GM23338 (cell line): Measurements from ENCODE around the gene PIANP.

ENCODE experiments used
- EZH2 ChIP-seq: fragments of 200-600 bp; sonication (generic); IDR thresholded peaks from one replicate; pipeline ENCODE4 v1.8.0; 2017; ENCODE audit warnings: antibody characterized with exemption, mild to moderate bottlenecking, low read depth; ENCODE audit not compliant: unreplicated experiment
- EZH2phosphoT487 ChIP-seq: fragments of 200-600 bp; sonication (generic); IDR thresholded peaks from one replicate; pipeline ENCODE4 v1.8.1; 2018; ENCODE audit warnings: antibody characterized with exemption; ENCODE audit not compliant: unreplicated experiment
- JUNB ChIP-seq: IDR thresholded peaks from one replicate; pipeline ENCODE4 v1.6.1; 2016; ENCODE audit warnings: antibody characterized with exemption; ENCODE audit not compliant: unreplicated experiment
- POLR2AphosphoS5 ChIP-seq: IDR thresholded peaks from 2 replicates; pipeline ENCODE4 v1.6.1; 2016; ENCODE audit warnings: antibody characterized with exemption, low read depth
- ZNF114 ChIP-seq: fragments of 250-450 bp; sonication (Bioruptor Pico); IDR thresholded peaks from 2 replicates; pipeline ENCODE4 v1.5.0; 2020; ENCODE audit warnings: mild to moderate bottlenecking, moderate library complexity
- TF ChIP-seq, protein P1 (sequence below): IDR thresholded peaks from 2 replicates; pipeline ENCODE4 v1.6.1; 2016; ENCODE audit warnings: antibody characterized with exemption
- TF ChIP-seq, protein P2 (sequence below), 2 experiments: fragments of 200-600 bp in 1 of 2; sonication (generic) in 1 of 2; conservative IDR thresholded peaks; 2 replicates each; pipeline versions ENCODE4 v1.5.1 to v1.6.1; 2016 to 2017; ENCODE audit warnings: antibody characterized with exemption in 2 of 2, low read depth in 2 of 2, mild to moderate bottlenecking in 2 of 2, moderate library complexity in 1 of 2
- TF ChIP-seq, protein P3 (sequence below): IDR thresholded peaks from one replicate; pipeline ENCODE4 v1.6.1; 2018; ENCODE audit warnings: antibody characterized with exemption; ENCODE audit not compliant: unreplicated experiment
- TF ChIP-seq, protein P4 (sequence below): fragments of 250-450 bp; sonication (Bioruptor Pico); IDR thresholded peaks from 2 replicates; pipeline ENCODE4 v1.5.0; 2020; ENCODE audit warnings: mild to moderate bottlenecking, moderate library complexity

DNA sequence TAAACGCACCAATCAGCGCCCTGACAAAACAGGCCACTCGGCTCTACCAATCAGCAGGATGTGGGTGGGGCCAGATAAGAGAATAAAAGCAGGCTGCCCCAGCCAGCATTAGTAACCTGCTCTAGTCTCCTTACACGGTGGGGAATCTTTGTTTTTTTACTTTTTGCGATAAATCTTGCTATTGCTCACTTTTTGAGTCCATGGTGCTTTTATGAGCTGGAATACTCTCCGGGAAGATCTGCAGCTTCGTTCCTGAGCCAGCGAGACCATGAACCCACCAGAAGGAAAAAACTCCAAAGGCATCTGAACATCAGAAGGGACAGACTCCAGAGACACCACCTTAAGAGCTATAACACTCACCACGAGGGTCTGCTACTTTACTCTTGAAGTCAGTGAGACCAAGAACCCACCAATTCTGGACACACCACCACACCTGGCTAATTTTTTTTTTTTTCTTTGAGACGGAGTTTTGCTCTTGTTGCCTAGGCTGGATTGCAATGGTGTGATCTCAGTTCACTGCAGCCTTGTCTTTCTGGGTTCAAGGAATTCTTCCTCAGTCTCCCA lies 16.3 kb upstream of the PIANP start:
- TF ChIP-seq EZH2 (no peak), EZH2phosphoT487 (no peak), ZNF114 (no peak), JUNB (no peak), POLR2AphosphoS5 (no peak)
- TF ChIP-seq, protein P1, sequence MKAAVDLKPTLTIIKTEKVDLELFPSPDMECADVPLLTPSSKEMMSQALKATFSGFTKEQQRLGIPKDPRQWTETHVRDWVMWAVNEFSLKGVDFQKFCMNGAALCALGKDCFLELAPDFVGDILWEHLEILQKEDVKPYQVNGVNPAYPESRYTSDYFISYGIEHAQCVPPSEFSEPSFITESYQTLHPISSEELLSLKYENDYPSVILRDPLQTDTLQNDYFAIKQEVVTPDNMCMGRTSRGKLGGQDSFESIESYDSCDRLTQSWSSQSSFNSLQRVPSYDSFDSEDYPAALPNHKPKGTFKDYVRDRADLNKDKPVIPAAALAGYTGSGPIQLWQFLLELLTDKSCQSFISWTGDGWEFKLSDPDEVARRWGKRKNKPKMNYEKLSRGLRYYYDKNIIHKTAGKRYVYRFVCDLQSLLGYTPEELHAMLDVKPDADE = no peak
- TF ChIP-seq, protein P2, sequence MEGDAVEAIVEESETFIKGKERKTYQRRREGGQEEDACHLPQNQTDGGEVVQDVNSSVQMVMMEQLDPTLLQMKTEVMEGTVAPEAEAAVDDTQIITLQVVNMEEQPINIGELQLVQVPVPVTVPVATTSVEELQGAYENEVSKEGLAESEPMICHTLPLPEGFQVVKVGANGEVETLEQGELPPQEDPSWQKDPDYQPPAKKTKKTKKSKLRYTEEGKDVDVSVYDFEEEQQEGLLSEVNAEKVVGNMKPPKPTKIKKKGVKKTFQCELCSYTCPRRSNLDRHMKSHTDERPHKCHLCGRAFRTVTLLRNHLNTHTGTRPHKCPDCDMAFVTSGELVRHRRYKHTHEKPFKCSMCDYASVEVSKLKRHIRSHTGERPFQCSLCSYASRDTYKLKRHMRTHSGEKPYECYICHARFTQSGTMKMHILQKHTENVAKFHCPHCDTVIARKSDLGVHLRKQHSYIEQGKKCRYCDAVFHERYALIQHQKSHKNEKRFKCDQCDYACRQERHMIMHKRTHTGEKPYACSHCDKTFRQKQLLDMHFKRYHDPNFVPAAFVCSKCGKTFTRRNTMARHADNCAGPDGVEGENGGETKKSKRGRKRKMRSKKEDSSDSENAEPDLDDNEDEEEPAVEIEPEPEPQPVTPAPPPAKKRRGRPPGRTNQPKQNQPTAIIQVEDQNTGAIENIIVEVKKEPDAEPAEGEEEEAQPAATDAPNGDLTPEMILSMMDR (conservative IDR thresholded peaks at IDR 0.05; ENCODE audit: low read depth in 2 of 2) = no peak
- TF ChIP-seq, protein P3, sequence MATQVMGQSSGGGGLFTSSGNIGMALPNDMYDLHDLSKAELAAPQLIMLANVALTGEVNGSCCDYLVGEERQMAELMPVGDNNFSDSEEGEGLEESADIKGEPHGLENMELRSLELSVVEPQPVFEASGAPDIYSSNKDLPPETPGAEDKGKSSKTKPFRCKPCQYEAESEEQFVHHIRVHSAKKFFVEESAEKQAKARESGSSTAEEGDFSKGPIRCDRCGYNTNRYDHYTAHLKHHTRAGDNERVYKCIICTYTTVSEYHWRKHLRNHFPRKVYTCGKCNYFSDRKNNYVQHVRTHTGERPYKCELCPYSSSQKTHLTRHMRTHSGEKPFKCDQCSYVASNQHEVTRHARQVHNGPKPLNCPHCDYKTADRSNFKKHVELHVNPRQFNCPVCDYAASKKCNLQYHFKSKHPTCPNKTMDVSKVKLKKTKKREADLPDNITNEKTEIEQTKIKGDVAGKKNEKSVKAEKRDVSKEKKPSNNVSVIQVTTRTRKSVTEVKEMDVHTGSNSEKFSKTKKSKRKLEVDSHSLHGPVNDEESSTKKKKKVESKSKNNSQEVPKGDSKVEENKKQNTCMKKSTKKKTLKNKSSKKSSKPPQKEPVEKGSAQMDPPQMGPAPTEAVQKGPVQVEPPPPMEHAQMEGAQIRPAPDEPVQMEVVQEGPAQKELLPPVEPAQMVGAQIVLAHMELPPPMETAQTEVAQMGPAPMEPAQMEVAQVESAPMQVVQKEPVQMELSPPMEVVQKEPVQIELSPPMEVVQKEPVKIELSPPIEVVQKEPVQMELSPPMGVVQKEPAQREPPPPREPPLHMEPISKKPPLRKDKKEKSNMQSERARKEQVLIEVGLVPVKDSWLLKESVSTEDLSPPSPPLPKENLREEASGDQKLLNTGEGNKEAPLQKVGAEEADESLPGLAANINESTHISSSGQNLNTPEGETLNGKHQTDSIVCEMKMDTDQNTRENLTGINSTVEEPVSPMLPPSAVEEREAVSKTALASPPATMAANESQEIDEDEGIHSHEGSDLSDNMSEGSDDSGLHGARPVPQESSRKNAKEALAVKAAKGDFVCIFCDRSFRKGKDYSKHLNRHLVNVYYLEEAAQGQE = no peak
- TF ChIP-seq, protein P4, sequence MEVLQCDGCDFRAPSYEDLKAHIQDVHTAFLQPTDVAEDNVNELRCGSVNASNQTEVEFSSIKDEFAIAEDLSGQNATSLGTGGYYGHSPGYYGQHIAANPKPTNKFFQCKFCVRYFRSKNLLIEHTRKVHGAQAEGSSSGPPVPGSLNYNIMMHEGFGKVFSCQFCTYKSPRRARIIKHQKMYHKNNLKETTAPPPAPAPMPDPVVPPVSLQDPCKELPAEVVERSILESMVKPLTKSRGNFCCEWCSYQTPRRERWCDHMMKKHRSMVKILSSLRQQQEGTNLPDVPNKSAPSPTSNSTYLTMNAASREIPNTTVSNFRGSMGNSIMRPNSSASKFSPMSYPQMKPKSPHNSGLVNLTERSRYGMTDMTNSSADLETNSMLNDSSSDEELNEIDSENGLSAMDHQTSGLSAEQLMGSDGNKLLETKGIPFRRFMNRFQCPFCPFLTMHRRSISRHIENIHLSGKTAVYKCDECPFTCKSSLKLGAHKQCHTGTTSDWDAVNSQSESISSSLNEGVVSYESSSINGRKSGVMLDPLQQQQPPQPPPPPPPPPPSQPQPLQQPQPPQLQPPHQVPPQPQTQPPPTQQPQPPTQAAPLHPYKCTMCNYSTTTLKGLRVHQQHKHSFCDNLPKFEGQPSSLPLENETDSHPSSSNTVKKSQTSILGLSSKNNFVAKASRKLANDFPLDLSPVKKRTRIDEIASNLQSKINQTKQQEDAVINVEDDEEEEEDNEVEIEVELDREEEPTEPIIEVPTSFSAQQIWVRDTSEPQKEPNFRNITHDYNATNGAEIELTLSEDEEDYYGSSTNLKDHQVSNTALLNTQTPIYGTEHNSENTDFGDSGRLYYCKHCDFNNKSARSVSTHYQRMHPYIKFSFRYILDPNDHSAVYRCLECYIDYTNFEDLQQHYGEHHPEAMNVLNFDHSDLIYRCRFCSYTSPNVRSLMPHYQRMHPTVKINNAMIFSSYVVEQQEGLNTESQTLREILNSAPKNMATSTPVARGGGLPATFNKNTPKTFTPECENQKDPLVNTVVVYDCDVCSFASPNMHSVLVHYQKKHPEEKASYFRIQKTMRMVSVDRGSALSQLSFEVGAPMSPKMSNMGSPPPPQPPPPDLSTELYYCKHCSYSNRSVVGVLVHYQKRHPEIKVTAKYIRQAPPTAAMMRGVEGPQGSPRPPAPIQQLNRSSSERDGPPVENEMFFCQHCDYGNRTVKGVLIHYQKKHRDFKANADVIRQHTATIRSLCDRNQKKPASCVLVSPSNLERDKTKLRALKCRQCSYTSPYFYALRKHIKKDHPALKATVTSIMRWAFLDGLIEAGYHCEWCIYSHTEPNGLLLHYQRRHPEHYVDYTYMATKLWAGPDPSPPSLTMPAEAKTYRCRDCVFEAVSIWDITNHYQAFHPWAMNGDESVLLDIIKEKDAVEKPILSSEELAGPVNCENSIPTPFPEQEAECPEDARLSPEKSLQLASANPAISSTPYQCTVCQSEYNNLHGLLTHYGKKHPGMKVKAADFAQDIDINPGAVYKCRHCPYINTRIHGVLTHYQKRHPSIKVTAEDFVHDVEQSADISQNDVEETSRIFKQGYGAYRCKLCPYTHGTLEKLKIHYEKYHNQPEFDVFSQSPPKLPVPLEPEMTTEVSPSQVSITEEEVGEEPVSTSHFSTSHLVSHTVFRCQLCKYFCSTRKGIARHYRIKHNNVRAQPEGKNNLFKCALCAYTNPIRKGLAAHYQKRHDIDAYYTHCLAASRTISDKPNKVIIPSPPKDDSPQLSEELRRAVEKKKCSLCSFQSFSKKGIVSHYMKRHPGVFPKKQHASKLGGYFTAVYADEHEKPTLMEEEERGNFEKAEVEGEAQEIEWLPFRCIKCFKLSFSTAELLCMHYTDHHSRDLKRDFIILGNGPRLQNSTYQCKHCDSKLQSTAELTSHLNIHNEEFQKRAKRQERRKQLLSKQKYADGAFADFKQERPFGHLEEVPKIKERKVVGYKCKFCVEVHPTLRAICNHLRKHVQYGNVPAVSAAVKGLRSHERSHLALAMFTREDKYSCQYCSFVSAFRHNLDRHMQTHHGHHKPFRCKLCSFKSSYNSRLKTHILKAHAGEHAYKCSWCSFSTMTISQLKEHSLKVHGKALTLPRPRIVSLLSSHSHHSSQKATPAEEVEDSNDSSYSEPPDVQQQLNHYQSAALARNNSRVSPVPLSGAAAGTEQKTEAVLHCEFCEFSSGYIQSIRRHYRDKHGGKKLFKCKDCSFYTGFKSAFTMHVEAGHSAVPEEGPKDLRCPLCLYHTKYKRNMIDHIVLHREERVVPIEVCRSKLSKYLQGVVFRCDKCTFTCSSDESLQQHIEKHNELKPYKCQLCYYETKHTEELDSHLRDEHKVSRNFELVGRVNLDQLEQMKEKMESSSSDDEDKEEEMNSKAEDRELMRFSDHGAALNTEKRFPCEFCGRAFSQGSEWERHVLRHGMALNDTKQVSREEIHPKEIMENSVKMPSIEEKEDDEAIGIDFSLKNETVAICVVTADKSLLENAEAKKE (CRISPR knock-in tag) = no peak
